Cardiac muscle cell (in vitro differentiated cells and primary cell): ENCODE data around the gene PADI1. TPM values are rescaled to one million over a fixed set of nuclear protein-coding genes. Genes with fewer than 3 reads are reported as not detected.

ENCODE experiments used
- DNase-seq, 2 donors: peaks; one replicate each; pipeline versions ENCODE4 v3.0.0 to v3.0.0-alpha.2; 2010 to 2017; ENCODE audit warnings: low read depth in 1 of 2, low spot score in 1 of 2
- H3K27ac ChIP-seq: fragments of 200-600 bp; sonication (generic); 2 replicates; pipeline ENCODE4 v1.5.1; 2016
- H3K27me3 ChIP-seq: fragments of 200-600 bp; sonication (generic); 2 replicates; pipeline ENCODE4 v1.6.0; 2016; ENCODE audit warnings: control low read depth
- H3K36me3 ChIP-seq: fragments of 200-600 bp; sonication (generic); 2 replicates; pipeline ENCODE4 v1.5.1; 2016; ENCODE audit warnings: control low read depth
- H3K4me1 ChIP-seq: fragments of 200-600 bp; sonication (generic); 2 replicates; pipeline ENCODE4 v1.8.1; 2017; ENCODE audit warnings: low read depth, mild to moderate bottlenecking, mixed run types
- H3K4me3 ChIP-seq: fragments of 200-600 bp; sonication (generic); 2 replicates; pipeline ENCODE4 v1.5.1; 2016; ENCODE audit warnings: mild to moderate bottlenecking
- H3K9me3 ChIP-seq: fragments of 200-600 bp; sonication (generic); 2 replicates; pipeline ENCODE4 v1.5.1; 2017; ENCODE audit warnings: low read depth, mild to moderate bottlenecking, control low read depth
- polyA plus RNA-seq: library from polyadenylated mRNA; unstranded; fragments of >200 nt; fragmentation: Nextera tagmentation; extraction: Ambion mirVana; gene quantifications from 2 replicates; pipeline ENCODE4 v1.2.1, GENCODE V29; 2016
- total RNA-seq: library from RNA; depleted of rRNA; stranded (reverse); fragments of >200 nt; gene quantifications from 2 replicates; pipeline ENCODE4 v1.2.3, GENCODE V29; 2016
- TF ChIP-seq, protein P1 (sequence below): IDR thresholded peaks from 2 replicates; pipeline ENCODE4 v1.5.1; 2012; ENCODE audit warnings: low read depth, mild to moderate bottlenecking, low read length

The PADI1 gene
- total and polyA plus RNA-seq, 2 experiments from 2014 or later, result 1.3 to 6.7 TPM

DNA sequence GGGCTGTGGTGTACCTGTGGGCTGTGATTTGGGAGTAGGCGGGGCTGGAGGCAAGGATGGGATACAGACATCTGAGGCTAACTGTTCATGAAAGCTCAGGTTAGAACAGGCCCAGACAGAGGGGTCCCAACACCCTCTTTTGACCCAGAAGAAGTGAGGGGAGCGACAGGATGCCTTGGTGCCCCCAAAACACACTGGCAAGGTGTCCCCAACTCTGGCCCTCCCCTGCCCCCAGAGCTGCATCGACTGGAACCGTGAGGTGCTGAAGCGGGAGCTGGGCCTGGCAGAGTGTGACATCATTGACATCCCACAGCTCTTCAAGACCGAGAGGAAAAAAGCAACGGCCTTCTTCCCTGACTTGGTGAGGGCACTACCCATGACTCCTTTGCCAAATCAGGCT lies 75.5 kb downstream of the PADI1 start:
- H3K27me3 ChIP-seq, result peaks cover 3% of the 10 kb centered on the region
- H3K9me3 ChIP-seq, result no peaks in the 10 kb centered on the region
- no peaks in the 10 kb centered on the region for H3K36me3 ChIP-seq
- H3K4me3 ChIP-seq, result no peak overlapping the region
- H3K4me1 ChIP-seq, result no peaks in the 10 kb centered on the region
- no peak for DNase-seq
- TF ChIP-seq, protein P1, sequence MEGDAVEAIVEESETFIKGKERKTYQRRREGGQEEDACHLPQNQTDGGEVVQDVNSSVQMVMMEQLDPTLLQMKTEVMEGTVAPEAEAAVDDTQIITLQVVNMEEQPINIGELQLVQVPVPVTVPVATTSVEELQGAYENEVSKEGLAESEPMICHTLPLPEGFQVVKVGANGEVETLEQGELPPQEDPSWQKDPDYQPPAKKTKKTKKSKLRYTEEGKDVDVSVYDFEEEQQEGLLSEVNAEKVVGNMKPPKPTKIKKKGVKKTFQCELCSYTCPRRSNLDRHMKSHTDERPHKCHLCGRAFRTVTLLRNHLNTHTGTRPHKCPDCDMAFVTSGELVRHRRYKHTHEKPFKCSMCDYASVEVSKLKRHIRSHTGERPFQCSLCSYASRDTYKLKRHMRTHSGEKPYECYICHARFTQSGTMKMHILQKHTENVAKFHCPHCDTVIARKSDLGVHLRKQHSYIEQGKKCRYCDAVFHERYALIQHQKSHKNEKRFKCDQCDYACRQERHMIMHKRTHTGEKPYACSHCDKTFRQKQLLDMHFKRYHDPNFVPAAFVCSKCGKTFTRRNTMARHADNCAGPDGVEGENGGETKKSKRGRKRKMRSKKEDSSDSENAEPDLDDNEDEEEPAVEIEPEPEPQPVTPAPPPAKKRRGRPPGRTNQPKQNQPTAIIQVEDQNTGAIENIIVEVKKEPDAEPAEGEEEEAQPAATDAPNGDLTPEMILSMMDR, result no peak
- no peak overlapping the region for H3K27ac ChIP-seq

DNA sequence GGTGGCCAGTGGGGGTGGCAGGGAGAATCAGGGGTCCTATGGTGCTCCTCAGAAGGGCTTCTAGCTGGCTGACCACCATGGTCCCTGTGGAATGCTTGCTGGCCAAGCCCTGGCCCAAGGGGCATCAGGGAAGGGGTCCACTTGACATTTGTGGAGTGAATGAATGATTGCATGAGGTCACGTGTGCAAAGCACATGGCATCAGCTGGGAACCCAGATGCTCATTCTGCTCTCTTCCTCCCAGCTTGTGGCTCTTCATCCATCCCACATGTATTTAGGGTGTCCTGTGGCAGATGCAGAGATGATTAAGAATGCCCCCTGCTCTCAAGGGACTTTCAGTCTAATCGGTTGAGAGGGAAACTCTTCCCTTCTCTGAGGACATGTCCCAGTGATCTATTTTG lies 76.0 kb downstream of the PADI1 start:
- Histone ChIP-seq H3K4me3 (no peak overlapping the region), H3K9me3 (no peaks in the 10 kb centered on the region), H3K36me3 (no peaks in the 10 kb centered on the region), H3K4me1 (no peaks in the 10 kb centered on the region), H3K27me3 (peaks cover 3% of the 10 kb centered on the region), H3K27ac (no peak overlapping the region)
- no peak for DNase-seq
- TF ChIP-seq, protein P1, result no peak

DNA sequence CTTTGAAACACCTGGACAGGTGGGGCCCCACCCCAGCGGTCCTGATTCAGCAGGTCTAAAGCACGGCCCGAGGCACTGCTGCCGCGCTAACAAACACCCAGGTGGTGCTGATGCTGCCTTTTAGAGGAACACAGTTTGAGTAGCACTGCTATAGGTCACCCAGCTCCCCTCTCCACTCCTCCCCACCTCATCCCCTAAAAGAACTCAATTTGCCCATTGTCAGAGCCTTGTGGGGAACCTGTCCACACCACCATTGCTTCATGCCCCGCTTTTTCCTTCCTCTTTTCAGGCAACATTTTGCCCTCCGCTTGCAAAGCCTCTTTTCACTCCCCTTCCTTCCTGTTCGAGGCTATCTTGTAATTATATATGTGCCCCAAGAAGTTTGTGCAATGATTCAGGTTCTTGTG lies 76.8 kb downstream of the PADI1 start:
- Histone ChIP-seq H3K4me1 (no peaks in the 10 kb centered on the region), H3K9me3 (no peaks in the 10 kb centered on the region), H3K27ac (no peak overlapping the region), H3K36me3 (no peaks in the 10 kb centered on the region), H3K4me3 (no peak overlapping the region), H3K27me3 (peaks cover 3% of the 10 kb centered on the region)
- TF ChIP-seq, protein P1, result no peak
- no peak for DNase-seq

DNA sequence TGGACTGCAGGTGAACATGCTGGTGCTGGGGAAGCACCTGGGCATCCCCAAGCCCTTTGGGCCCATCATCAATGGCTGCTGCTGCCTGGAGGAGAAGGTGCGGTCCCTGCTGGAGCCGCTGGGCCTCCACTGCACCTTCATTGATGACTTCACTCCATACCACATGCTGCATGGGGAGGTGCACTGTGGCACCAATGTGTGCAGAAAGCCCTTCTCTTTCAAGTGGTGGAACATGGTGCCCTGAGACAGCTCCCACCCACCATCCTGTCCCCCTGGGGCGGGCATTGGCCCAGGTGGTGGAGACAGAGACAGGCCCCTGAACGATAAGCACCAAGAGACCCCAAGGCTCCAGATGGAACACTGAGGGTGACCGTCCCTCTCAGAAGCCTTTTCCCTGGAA lies 77.9 kb downstream of the PADI1 start:
- no peaks in the 10 kb centered on the region for H3K4me1 ChIP-seq
- TF ChIP-seq, protein P1, result no peak
- H3K9me3 ChIP-seq, result no peaks in the 10 kb centered on the region
- no peaks in the 10 kb centered on the region for H3K36me3 ChIP-seq
- no peak overlapping the region for H3K27ac ChIP-seq
- H3K27me3 ChIP-seq, result peaks cover 3% of the 10 kb centered on the region
- no peak overlapping the region for H3K4me3 ChIP-seq
- DNase-seq, result no peak

DNA sequence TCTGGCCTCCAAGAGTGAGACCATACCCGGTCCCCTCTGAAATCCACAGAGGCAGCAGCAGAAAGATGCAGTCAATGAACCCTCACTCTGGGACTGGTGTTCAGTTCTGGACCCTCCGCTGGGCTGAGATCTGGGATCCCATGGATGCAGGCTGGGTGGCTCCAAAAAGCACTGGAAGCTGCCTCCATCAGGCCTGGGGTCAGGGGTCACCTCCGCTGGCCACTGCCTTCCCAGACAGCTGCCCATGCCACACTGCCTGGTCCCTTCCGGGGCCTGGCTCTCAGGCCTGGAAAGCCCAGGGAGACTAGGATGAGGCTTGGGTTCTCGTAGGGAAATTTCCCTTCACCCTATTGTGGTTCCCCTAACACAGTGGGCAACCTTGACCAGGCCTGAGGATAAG lies 81.7 kb downstream of the PADI1 start:
- H3K9me3 ChIP-seq, result no peaks in the 10 kb centered on the region
- H3K27ac ChIP-seq, result no peak overlapping the region
- DNase-seq, result no peak
- H3K4me1 ChIP-seq, result no peaks in the 10 kb centered on the region
- no peaks in the 10 kb centered on the region for H3K36me3 ChIP-seq
- TF ChIP-seq, protein P1, result no peak
- peaks cover 3% of the 10 kb centered on the region for H3K27me3 ChIP-seq
- H3K4me3 ChIP-seq, result no peak overlapping the region
